Right hindlimb (tissue), 1 donor: ENCODE results near the gene GPR135.

Source experiments
- DNase-seq: peaks from one replicate; pipeline ENCODE4 v3.0.0-alpha.2; 2018

Gene GPR135

DNA sequence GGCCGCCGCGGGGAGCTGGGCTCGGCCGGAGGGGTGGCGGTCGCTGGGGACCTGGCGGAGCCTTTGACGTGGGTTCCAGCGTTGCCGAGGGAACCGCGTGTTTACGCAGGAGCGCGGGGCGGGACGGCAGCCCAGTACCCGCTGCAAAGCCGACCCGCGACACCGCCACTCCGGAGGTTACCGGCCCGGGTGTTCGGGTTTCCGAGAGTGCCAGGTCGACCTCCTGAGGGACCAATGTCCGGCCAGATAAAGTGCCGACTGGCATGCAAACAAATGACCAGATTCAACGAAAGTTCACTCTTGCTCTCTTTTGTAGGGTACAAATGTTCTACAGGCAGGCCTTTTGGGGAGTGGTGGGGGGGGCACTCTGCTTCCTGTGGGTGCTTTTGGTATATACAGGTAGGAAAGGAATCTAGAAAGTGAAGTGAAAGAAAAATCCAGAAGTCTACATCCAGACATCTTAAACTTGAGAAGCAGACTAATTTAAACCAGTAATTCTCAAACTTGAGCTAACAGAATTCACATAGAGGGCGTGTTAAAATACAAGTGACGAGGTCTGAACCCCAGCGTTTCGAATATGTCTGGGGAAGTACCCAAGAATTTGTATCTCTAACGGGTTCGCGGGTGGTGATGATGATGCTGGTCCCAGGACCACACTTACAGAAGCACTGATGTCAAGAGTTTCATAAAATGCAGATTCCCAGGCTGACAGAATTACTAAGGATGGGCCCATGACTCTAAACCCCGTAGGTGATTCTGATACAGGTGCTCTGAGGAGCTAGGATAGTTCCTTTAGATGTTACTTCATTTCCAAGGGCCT, at the start of gene GPR135:
TSS of gene GPR135 (minus strand) at position 65 of the 820 bp plus-strand sequence. CDS start 154 bp downstream, outside the sequence.
- DNase-seq = no peak

GRCh38 chr14:59511916-59512575, 46.9 kb upstream of the GPR135 start:
- DNase-seq = no peak

- no peak for DNase-seq
Measured at GRCh38 chr14:59510966-59511365, 45.8 kb upstream of the GPR135 start.

GRCh38 chr14:59510001-59510400, 44.8 kb upstream of the GPR135 start:
- no peak for DNase-seq

- no peak for DNase-seq
Measured at GRCh38 chr14:59509101-59509500, 43.9 kb upstream of the GPR135 start.

- DNase-seq = no peak
Measured at GRCh38 chr14:59507752-59508103, 42.5 kb upstream of the GPR135 start.

- DNase-seq = peak; percentile 59
Measured at GRCh38 chr14:59507063-59507751, 42.0 kb upstream of the GPR135 start.

DNA sequence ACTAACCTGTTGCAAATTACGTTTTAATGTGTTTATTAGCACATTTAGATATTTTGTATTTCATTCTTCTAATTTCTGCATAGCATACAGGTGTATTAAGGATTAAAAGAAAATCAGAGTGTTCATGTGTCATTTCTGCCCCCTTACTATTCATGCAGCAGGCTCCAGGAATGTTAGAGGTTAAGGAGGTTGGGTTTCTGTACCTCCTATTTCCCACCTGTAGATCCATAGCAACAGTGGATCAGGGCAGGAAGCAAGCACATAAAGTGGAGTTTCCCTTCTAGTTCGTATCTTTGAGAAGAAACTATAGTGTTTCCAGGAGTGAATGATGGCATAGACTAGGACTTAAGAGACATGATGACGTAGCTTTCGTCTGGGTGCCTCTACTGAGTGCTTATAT, 38.1 kb upstream of the GPR135 start:
- no peak for DNase-seq

GRCh38 chr14:59500732-59501131, 35.6 kb upstream of the GPR135 start:
- DNase-seq = no peak

- no peak for DNase-seq
Measured at GRCh38 chr14:59492384-59492783, 27.2 kb upstream of the GPR135 start.

GRCh38 chr14:59490756-59491155, 25.6 kb upstream of the GPR135 start:
- no peak for DNase-seq

GRCh38 chr14:59484639-59485175, 19.5 kb upstream of the GPR135 start:
- no peak for DNase-seq

DNA sequence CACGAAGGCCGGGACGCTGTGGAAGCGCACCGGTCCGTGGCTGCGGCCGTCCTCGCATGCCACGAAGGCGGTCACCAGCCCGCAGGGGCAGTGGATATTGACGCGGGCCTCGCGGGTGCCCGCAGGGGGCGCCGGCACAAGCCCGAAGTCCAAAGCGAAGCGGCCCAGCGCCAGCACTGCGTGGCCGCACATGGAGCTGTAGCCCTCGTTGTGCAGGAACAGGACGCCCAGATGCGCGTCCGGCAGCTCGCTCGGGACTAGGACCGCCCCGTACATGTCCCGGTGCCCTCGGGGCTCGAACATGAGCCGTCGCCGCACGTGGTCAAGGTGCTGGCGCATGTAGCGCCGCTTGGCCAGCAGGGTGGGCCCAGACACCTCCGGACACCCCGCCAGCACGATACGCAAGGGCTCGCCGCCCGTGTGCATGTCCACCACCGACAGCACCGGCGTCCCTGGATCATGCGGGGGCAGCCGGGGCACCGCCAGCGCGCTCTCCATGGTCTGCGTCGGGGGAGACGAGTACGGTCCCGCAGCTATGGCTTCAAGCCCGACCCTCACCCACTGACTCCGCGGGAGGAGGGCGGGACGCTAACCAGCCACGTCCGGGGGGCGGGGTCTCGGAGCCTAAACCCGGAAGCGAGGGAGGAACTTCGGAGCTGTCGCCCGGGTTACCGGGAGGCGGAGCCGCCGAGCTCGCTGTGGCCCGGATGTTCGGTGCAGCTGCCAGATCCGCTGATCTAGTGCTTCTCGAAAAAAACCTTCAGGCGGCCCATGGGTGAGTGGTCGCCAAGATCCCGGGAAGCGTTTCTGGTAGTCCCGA, 18.8 kb upstream of the GPR135 start, which contains the start of the genes JKAMP and L3HYPDH:
TSS of gene JKAMP (plus strand) at position 699 of the 820 bp plus-strand sequence. CDS start at position 772, 73 bp downstream.
TSS of gene L3HYPDH (minus strand) at position 590 of the 820 bp plus-strand sequence. CDS start at position 498, 92 bp downstream.
- peak; percentile 98 for DNase-seq

DNA sequence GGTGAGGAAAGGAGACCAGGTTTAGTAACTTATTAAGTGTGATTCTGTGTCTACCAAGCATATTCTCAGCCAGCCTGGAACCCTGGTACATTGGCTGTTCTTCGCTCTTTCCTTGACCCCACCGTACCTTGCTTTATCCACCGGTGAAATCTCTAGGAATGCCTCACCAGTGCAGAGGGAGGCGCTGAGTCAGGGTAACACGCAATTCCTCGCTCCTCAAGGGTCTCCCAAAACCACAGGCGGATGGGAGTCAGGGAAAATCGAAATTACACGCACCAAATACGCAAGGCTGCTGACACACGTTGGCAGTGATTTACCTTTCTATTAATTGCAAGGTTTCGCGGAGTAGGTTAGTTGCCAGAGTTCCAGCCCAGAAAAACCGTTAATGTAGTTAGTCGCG, 18.2 kb upstream of the GPR135 start:
- peak; percentile 42 for DNase-seq

- DNase-seq = no peak
Measured at GRCh38 chr14:59482541-59483331, 17.6 kb upstream of the GPR135 start.

DNA sequence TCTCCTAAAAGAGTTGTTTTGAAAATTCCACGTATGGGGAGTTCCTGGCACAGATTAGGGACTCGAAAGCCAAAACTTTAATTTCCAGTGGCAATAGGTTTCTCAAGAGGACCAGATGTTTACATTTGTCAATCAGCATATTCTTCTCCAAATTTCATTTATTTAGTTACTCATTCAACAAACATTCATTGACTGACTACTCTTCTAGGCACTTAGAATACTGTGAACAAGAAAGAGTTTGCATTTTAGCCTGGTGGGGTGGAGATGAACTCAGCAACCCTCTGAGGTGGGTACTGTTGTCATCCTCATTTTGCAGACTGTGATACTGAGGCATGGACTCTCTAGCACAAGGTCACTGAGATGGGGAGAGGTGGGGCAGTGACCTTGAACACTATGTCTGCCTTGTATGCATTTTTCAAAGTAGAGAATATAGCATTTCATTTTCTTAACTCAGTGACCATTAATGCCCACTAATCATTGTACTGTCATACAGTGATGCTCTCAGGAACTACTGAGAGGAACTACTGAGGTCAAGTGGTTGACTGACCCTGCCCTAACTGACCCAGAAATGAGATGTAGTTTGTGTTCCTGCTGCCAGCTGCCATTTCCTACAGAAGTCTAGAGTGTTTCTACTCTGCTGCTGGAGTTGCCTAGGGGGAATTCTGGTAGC, 16.8 kb upstream of the GPR135 start:
- no peak for DNase-seq

DNA sequence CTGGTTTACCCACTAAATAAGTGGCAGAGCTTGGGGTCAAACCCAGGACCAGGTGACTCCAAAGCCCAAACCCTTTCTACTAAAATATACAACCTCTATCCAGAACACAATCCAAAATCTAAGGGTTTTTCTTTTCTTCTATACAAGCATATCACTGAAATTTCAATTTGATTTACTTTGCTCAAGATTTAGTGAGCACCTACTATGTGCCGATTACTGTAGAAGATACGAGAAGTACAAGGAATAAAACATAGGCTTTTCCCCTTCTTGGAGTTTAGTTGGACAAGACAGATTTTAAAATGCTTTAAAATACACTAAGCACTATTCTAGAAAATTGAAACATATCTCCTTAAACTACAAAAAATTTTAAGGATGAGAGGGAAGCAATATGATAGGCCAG, 16.2 kb upstream of the GPR135 start:
- no peak for DNase-seq

DNA sequence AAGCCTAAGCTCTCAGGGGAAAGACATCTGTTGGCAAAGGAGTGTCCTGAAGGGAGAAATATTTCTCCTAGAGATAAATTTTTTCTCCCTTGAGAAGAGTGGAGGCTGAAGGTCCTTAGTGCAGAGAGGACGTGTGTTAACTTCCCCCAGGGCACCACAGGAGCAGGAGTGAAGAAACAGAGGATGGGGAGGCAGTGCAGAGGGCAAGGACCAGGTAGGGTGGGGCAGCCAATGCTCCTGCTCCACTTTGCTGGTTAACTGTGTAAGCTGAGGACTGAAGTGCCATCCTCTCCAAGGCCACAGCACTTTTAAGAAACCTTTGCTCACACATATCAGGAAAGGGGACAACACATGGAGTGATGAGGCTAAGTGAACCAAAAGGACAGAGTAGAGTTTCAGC, 15.0 kb upstream of the GPR135 start:
- DNase-seq = no peak

GRCh38 chr14:59478540-59478939, 13.4 kb upstream of the GPR135 start:
- no peak for DNase-seq

DNA sequence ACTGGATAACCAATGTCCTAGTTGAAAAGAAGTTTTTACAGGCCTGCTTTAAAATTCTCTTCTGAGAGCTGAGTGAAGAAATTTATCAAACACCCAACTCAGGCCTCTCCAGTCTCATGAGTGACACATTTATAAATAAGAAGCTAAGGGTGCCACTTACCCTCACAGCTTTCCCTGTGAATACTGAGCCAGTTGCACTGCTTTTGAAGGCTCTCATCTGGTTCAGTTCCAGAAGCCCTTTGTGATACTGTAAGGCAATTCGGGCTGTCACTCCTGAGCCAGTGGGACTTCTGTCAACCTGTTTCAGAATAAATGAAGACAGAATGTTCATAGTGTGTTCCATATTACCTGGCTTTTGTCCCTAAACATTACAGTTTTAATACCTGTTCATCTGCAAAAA, 10.5 kb upstream of the GPR135 start:
- DNase-seq = no peak

DNA sequence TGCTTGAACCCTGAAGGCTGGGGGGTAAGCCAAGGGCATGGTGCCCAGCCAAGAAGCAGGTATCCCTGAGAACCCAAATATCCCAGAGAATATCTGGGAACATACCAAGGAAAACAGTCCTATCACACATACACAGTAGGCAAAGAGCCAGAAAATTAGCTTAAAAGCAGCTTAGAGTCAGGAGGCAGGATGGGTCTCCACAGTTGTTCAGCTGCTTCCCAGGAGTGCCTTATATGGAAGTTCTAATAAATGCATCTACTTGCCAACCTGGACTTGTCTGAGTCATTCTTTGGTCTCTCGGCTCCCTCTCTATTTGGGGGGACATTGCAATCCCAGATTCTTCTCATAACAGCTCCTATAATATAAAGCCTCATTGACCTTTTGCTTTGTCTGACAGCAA, 9.0 kb upstream of the GPR135 start:
- DNase-seq = no peak
